ENCODE results near the gene DHX9. TPM values are rescaled to one million over a fixed set of nuclear protein-coding genes. Genes with fewer than 3 reads are reported as not detected.

The DHX9 gene
- total RNA-seq, 1 donor from 2014 or later = 181 TPM

DNA sequence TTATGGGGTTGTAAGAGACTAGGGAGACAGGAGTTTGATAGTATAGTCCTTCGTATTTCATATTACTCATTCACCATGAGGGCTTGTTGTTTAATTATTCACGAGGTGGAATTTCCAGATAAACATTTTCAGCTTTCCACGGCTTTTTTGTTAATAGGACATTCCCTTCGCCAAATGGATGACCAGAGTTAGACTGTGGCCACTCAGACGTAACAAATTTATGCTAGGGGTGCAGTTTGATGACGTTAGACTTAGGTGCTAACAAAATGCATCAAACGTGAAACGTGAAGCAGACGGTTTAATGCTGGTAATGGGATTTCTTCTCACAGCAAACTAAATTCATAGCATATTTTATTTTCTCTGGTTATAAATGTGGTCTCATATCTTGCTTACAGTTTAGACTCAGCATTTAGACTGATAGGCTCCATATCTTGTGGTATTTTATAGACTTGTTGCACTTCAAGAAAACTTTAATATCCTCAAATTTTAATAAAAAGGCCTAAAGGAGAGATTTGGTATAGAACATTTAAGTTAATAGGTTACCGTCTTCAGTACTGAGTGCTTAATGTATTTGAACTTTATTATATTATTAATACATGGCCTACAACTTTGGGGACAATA is 2.3 kb downstream of the DHX9 start:
- no peak for DNase-seq (ENCODE audit: low spot score)

- no peak for DNase-seq (ENCODE audit: low spot score)
Observed at GRCh38 chr1:182842265-182842664, 3.1 kb downstream of the DHX9 start.

DNA sequence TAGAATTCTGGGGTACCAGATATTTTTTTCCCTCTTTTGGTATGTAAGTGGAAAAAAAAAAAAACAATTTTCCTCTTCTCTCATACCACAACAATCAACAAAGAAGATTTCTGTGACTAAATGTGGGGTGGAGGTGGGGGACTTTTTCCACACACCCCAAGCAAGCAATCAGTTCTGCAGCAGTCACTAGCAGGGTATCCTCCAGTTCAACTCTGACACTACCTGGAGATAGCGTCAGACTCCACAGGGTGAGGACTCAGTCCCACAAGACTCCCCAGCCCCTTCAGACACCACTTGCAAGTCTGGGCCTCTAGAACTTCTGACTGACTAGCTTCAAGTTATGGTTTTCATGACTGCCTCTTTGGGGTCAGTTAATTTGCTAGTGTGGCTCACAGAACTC is 6.2 kb downstream of the DHX9 start:
- no peak for DNase-seq (ENCODE audit: low spot score)

- DNase-seq (ENCODE audit: low spot score) = no peak
Observed at GRCh38 chr1:182845894-182846293, 6.7 kb downstream of the DHX9 start.

DNA sequence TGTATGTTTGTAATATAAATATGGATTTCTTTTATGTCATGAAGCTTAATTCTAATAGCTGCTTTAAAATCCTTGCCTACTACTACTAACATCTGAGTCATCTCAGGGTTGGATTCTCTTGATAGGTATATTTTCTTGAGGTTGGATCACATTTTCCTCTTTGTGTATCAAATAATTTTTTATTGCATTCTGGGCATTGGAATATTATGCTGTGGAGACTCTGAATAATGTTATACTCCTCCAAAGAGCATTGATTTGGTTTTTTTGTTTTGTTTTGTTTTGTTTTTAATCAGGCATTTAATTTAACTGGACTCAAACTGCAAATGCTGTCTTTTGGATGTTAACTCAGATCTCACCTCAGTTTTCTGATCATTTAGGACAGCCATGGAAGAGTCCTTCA is 8.0 kb downstream of the DHX9 start:
- DNase-seq (ENCODE audit: low spot score) = no peak

- no peak for DNase-seq (ENCODE audit: low spot score)
Observed at GRCh38 chr1:182848736-182849135, 9.6 kb downstream of the DHX9 start.

DNA sequence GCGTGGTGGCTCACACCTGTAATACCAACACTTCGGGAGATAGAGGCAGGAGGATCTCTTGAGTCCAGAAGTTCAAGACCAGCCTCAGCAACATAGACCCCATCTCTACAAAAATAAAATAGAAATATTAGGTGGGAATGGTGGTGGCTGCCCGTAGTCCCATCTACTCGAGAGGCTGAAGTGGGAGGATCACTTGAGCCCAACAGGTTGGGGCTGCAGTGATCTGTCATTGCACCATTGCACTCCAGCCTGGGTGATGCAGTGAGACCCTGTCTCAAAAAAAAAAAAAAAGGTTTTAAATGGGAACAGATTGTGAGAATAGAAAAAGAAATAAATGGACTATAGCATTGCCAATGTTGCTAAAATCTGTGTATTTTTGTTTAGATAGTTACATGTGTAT is 11.2 kb downstream of the DHX9 start:
- no peak for DNase-seq (ENCODE audit: low spot score)

GRCh38 chr1:182851825-182852224 is 12.7 kb downstream of the DHX9 start:
- DNase-seq (ENCODE audit: low spot score) = no peak

GRCh38 chr1:182855911-182856310 is 16.8 kb downstream of the DHX9 start:
- no peak for DNase-seq (ENCODE audit: low spot score)

- DNase-seq (ENCODE audit: low spot score) = no peak
Observed at GRCh38 chr1:182857212-182857611, 18.1 kb downstream of the DHX9 start.

DNA sequence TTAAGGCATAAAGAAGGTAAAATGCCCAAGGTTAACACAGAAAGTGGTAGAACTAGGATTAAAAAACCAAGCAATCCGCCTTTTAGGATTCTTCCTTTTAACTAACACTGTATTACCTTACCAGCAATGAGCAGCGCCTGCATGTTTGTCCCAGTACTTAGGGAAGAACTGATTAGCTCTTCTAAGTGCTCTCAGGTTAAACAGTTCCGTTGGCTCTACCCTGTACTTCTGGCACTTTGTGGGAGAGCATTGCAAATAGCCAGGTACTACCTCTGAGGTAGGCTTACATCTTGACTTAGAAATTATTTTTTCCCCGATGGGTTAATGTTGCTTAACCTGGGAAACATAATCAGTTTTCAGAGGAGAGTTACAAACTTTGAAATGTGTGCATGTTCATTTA is 21.5 kb downstream of the DHX9 start:
- no peak for DNase-seq (ENCODE audit: low spot score)

DNA sequence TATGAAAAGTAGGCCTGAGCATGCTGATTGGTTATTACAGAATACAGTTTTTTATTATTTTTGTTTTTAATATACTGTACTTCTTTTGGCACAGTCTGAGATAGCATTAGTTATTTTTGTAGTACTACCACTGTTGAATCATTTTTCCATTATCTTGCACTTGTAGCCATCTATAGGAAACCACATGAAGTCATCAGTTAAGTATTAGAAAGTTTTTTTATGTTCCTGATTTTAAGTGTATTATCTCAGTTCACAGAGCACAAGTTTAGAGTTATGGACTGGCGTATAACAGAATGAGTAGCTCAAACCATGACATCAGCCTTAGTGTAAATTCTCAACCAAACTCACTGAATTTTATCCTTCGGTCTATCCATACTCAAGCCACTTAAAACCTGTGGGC is 22.8 kb downstream of the DHX9 start:
- no peak for DNase-seq (ENCODE audit: low spot score)

DNA sequence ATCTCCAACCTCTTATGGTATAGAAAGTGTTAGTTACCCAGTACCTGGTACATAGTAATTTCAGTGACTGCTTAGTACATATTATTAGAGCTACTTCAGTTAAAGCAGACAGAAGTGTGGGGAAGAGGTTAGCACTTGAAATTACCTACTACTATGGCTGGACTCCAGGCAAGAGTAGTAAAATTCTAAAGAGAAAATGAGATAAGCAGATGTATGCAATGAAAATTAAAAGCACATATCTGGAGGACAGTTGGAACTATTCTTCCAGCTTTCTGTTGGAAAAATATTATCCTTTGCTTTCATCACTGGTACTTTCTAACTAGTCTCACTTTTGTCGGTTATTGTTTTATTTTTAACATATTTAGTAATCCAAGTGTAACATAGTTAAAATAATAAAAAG is 23.7 kb downstream of the DHX9 start:
- no peak for DNase-seq (ENCODE audit: low spot score)

DNA sequence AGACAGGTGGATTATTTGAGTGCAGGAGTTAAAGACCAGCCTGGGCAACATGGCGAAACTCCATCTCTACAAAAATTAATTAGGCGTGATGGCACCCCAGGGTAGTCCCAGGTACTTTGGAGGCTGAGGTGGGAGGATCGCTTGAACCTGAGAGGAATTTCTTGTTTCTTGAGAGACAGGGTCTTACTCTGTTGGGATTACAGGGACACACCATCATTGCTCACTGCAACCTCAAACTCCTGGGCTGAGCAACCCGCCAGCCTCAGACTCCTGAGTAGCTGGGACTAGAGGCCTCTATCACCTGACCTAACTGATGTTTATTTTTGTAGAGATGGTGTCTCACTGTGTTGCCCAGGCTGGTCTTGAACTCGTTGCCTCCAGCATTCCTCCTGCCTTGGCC is 24.8 kb downstream of the DHX9 start:
- DNase-seq (ENCODE audit: low spot score) = no peak

- no peak for DNase-seq (ENCODE audit: low spot score)
Observed at GRCh38 chr1:182867861-182868260, 28.7 kb downstream of the DHX9 start.

DNA sequence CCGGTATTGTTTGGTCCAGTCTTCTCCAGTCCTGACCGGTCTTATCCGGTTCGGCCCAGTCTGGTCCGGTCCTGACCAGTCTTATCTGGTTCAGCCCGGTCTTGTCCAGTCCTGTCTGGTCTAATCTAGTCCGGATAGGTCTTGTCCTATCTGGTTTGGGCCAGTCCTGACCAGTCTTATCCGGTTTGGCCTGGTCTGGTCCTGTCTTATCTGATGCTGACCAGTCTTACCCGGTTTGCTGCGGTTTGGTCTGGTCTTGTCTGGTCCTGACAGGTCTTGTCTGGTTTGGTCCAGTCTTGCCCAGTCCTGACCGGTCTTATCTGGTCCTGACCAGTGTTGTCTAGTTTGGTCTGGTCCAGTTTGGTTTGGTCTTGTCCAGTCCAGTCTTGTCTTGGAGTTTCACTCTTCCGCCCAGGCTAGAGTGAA is 30.1 kb downstream of the DHX9 start:
- no peak for DNase-seq (ENCODE audit: low spot score)

- DNase-seq (ENCODE audit: low spot score) = no peak
Observed at GRCh38 chr1:182872881-182873280, 33.7 kb downstream of the DHX9 start.

GRCh38 chr1:182875889-182876288 is 36.7 kb downstream of the DHX9 start:
- DNase-seq (ENCODE audit: low spot score) = no peak

GRCh38 chr1:182877331-182877730 is 38.2 kb downstream of the DHX9 start:
- no peak for DNase-seq (ENCODE audit: low spot score)

- no peak for DNase-seq (ENCODE audit: low spot score)
Observed at GRCh38 chr1:182877842-182878241, 38.7 kb downstream of the DHX9 start.

- DNase-seq (ENCODE audit: low spot score) = no peak
Observed at GRCh38 chr1:182884872-182885271, 45.7 kb downstream of the DHX9 start.

- DNase-seq (ENCODE audit: low spot score) = no peak
Observed at GRCh38 chr1:182885591-182885990, 46.4 kb downstream of the DHX9 start.

DNA sequence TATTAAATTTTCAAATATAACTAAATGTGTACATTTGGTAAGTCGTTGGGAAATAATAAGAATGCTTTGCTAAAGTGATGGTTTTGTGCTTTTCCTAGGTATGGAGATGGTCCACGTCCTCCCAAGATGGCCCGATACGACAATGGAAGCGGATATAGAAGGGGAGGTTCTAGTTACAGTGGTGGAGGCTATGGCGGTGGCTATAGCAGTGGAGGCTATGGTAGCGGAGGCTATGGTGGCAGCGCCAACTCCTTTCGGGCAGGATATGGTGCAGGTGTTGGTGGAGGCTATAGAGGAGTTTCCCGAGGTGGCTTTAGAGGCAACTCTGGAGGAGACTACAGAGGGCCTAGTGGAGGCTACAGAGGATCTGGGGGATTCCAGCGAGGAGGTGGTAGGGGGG is 47.8 kb downstream of the DHX9 start:
- DNase-seq (ENCODE audit: low spot score) = no peak

DNA sequence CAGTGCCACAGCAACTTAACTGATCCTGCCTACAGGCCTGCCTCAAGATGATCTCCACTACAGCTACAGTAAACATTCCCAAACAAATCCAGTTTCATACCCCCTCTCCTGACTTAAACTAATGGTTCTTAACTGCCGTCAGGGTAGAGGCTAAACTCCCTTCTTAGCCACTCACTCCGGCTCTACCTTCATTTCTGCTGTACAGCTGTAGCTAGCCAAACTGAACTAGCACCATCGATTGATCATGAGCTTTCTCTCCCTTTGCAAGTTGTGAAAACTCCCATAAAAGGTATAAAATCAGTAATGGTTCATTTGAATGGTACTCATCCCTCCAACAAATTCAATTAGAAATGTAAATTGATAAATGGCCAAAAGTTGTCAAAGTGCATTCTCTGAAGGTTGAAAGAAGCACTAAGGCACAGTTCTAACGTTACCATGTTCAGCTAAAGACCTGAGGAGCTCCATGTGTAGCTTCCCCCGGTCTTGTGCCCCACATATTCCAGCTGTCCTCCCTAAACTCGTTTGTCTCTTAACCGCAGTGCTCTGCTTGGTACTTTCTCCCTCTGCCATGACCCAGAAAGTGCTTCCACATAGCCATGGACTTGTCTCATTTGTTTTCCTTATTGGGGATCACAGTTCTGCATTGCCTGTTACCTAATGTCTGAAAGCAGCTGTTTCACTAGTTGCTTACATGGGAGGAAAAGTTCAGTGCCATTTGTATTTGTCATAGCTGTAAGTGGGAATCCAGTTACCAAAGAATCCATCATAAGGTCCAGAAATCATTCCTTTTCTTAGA is 49.8 kb downstream of the DHX9 start:
- no peak for DNase-seq (ENCODE audit: low spot score)

Measured in ureter (tissue), 1 donor.